Esophagus muscularis mucosa (tissue), 4 donors: ENCODE data around the gene KIF26B.

Experiments used
- CTCF ChIP-seq, 3 experiments: fragments of 200-600 bp in 2 of 3; fragments of 450-650 bp in 1 of 3; sonication (generic) in 2 of 3; IDR thresholded peaks; one replicate each; pipeline ENCODE4 v1.5.1; 2017 to 2019; ENCODE audit warnings: antibody characterized with exemption in 3 of 3, mild to moderate bottlenecking in 2 of 3, moderate library complexity in 1 of 3
- EP300 ChIP-seq: sonication (generic); formaldehyde crosslinking; IDR thresholded peaks from one replicate; pipeline ENCODE4 v1.6.1; 2017; ENCODE audit warnings: antibody characterized with exemption
- POLR2A ChIP-seq: fragments of 450-650 bp; IDR thresholded peaks from one replicate; pipeline ENCODE4 v1.6.1; 2017; ENCODE audit warnings: antibody characterized with exemption, moderate library complexity, mild to moderate bottlenecking, low read depth
- POLR2AphosphoS5 ChIP-seq, 2 donors: sonication (generic); formaldehyde crosslinking; IDR thresholded peaks; one replicate each; pipeline ENCODE4 v1.6.1; 2017; ENCODE audit warnings: antibody characterized with exemption in 2 of 2

- TF ChIP-seq POLR2AphosphoS5 (IDR thresholded peaks at IDR 0.05) (no peak), CTCF (IDR thresholded peaks at IDR 0.05) (no peak), EP300 (no peak), POLR2A (no peak)
These were observed 321.3 kb downstream of the KIF26B start for GRCh38 chr1:245475961-245476516.
